Measurements from ENCODE around the gene KCNB1. TPM values are rescaled to one million over a fixed set of nuclear protein-coding genes. Genes with fewer than 3 reads are reported as not detected.

KCNB1 gene
- total RNA-seq, 1 experiment from 2014 or later = not detected

DNA sequence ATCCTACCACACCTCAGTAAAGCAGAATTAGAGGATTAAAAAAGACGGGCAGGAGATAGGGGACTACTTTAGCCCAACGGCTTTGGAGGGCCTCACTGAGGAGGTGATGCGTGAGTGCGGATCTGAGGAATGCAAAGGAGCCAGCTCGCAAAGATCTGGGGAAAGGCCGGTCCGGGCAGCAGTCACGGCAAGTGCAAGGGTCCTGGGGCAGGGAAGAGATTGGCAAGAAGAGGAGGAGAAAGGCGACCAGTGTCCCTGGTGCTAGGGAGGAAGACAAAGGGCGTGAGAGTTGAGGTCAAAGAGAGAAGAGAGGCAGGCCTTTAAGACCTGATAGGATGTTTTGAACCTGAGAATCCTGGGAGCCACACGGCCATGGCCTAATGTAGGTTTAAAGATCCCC, 86.8 kb downstream of the KCNB1 start:
- intact Hi-C loops (cut with micrococcal nuclease; ENCODE audit: unreplicated experiment) = no loop called here
- CTCF ChIA-PET = interaction anchor here (1.6 to 3.6 kb wide), 2 partner anchors 11 to 19 kb away, joined by 6 to 12 read pairs; no protein-coding TSS in a partner anchor
- Mint-ChIP-seq H3K36me3 (ENCODE audit: insufficient read depth, unreplicated experiment) (no peaks in the 10 kb centered on the region), H3K27me3 (ENCODE audit: unreplicated experiment) (peaks cover 85% of the 10 kb centered on the region), H3K27ac (ENCODE audit: unreplicated experiment) (no peak overlapping the region), H3K4me3 (ENCODE audit: low read depth, unreplicated experiment) (no peak overlapping the region), H3K4me1 (ENCODE audit: low read depth, unreplicated experiment) (peaks cover 7% of the 10 kb centered on the region), H3K9me3 (ENCODE audit: low read depth, unreplicated experiment) (no peaks in the 10 kb centered on the region)
- DNase-seq = no peak
- no TSS peak for BruUV-seq (replicated peaks)
- no peak for TF ChIP-seq CTCF (IDR thresholded peaks at IDR 0.05; ENCODE audit: unreplicated experiment)

- H3K27me3 Mint-ChIP-seq (ENCODE audit: unreplicated experiment) = peaks cover 85% of the 10 kb centered on the region
- intact Hi-C loops (cut with micrococcal nuclease; ENCODE audit: unreplicated experiment) = no loop called here
- TF ChIP-seq CTCF (IDR thresholded peaks at IDR 0.05; ENCODE audit: unreplicated experiment) = no peak
- CTCF ChIA-PET = interaction anchor here (0.6 to 3.6 kb wide), 2 partner anchors 11 to 268 kb away, joined by 3 to 12 read pairs; no protein-coding TSS in a partner anchor
- no TSS peak for BruUV-seq (replicated peaks)
- DNase-seq = no peak
- no peaks in the 10 kb centered on the region for H3K36me3 Mint-ChIP-seq (ENCODE audit: insufficient read depth, unreplicated experiment)
- H3K4me3 Mint-ChIP-seq (ENCODE audit: low read depth, unreplicated experiment) = no peak overlapping the region
- H3K27ac Mint-ChIP-seq (ENCODE audit: unreplicated experiment) = no peak overlapping the region
- no peaks in the 10 kb centered on the region for H3K9me3 Mint-ChIP-seq (ENCODE audit: low read depth, unreplicated experiment)
- H3K4me1 Mint-ChIP-seq (ENCODE audit: low read depth, unreplicated experiment) = peaks cover 7% of the 10 kb centered on the region
Measured at GRCh38 chr20:49395183-49395582, 87.3 kb downstream of the KCNB1 start.

DNA sequence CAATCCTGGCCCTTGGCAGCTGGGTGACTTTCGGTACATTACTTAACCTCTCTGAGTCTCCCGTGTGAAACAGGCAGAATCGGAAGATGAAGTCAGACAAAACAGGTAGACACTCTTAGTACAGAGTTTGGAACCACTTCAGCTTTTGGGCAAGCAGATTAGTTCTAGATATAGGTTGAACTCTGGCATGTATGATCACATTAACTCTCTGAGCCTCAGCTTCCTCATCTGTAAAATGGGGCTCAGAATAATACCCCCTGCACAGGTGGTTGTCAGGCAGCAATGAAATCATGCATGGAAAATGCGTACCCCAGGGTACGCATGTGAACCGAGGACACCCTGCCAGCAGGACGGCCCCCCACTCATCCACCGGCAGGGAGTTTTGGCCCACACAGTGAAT, 87.7 kb downstream of the KCNB1 start:
- Mint-ChIP-seq H3K4me3 (ENCODE audit: low read depth, unreplicated experiment) (no peak overlapping the region), H3K9me3 (ENCODE audit: low read depth, unreplicated experiment) (no peaks in the 10 kb centered on the region), H3K27ac (ENCODE audit: unreplicated experiment) (no peak overlapping the region), H3K27me3 (ENCODE audit: unreplicated experiment) (peaks cover 85% of the 10 kb centered on the region), H3K4me1 (ENCODE audit: low read depth, unreplicated experiment) (peaks cover 7% of the 10 kb centered on the region), H3K36me3 (ENCODE audit: insufficient read depth, unreplicated experiment) (no peaks in the 10 kb centered on the region)
- DNase-seq = no peak
- no peak for TF ChIP-seq CTCF (IDR thresholded peaks at IDR 0.05; ENCODE audit: unreplicated experiment)
- intact Hi-C loops (cut with micrococcal nuclease; ENCODE audit: unreplicated experiment) = no loop called here
- CTCF ChIA-PET = interaction anchor here (0.6 to 3.6 kb wide), 2 partner anchors 10 to 267 kb away, joined by 3 to 12 read pairs; no protein-coding TSS in a partner anchor
- BruUV-seq (replicated peaks) = no TSS peak

GRCh38 chr20:49394264-49394663, 88.2 kb downstream of the KCNB1 start:
- Mint-ChIP-seq H3K27me3 (ENCODE audit: unreplicated experiment) (peaks cover 85% of the 10 kb centered on the region), H3K9me3 (ENCODE audit: low read depth, unreplicated experiment) (no peaks in the 10 kb centered on the region), H3K4me1 (ENCODE audit: low read depth, unreplicated experiment) (peaks cover 7% of the 10 kb centered on the region), H3K4me3 (ENCODE audit: low read depth, unreplicated experiment) (no peak overlapping the region), H3K36me3 (ENCODE audit: insufficient read depth, unreplicated experiment) (no peaks in the 10 kb centered on the region), H3K27ac (ENCODE audit: unreplicated experiment) (no peak overlapping the region)
- CTCF ChIA-PET = interaction anchor here (0.6 to 3.6 kb wide), 2 partner anchors 10 to 267 kb away, joined by 3 to 12 read pairs; no protein-coding TSS in a partner anchor
- TF ChIP-seq CTCF (IDR thresholded peaks at IDR 0.05; ENCODE audit: unreplicated experiment) = no peak
- BruUV-seq (replicated peaks) = no TSS peak
- no peak for DNase-seq
- intact Hi-C loops (cut with micrococcal nuclease; ENCODE audit: unreplicated experiment) = no loop called here

Data from Calu3 (cell line).